GM12864 (cell line): ENCODE measurements around the gene TSHR.

Experiments
- DNase-seq: peaks from one replicate; pipeline ENCODE4 v3.0.0-alpha.2; 2011; ENCODE audit warnings: low read depth
- H3K4me3 ChIP-seq: 2 replicates; pipeline ENCODE4 v1.5.1; 2011; ENCODE audit warnings: mild to moderate bottlenecking, low read depth, low read length, control low read depth
- CTCF ChIP-seq: IDR thresholded peaks from 2 replicates; pipeline ENCODE4 v1.5.1; 2011; ENCODE audit warnings: low read depth, mild to moderate bottlenecking, moderate library complexity, low read length, control low read depth, inconsistent platforms; ENCODE audit errors: missing control alignments

Gene TSHR

GRCh38 chr14:81166121-81166520, 210.7 kb downstream of the TSHR start:
- no peak for DNase-seq
- no peak overlapping the region for H3K4me3 ChIP-seq
- no peak for TF ChIP-seq CTCF

GRCh38 chr14:81169267-81169666, 213.8 kb downstream of the TSHR start:
- no peak for DNase-seq
- no peak for TF ChIP-seq CTCF
- peak overlapping the region; percentile 85; the same call in 1 of the 2 replicates for H3K4me3 ChIP-seq

GRCh38 chr14:81169711-81170103, 214.3 kb downstream of the TSHR start:
- no peak for TF ChIP-seq CTCF
- DNase-seq: no peak
- peak overlapping the region; percentile 85 for H3K4me3 ChIP-seq

GRCh38 chr14:81170104-81170828, 214.8 kb downstream of the TSHR start:
- TF ChIP-seq CTCF: peak; percentile 85
- peak overlapping the region; percentile 85 for H3K4me3 ChIP-seq
- DNase-seq: peak; percentile 74

- no peak overlapping the region for H3K4me3 ChIP-seq
- no peak for DNase-seq
- no peak for TF ChIP-seq CTCF
These were observed 215.4 kb downstream of the TSHR start for GRCh38 chr14:81170829-81171195.

- no peak for TF ChIP-seq CTCF
- no peak for DNase-seq
- no peak overlapping the region for H3K4me3 ChIP-seq
These were observed 216.9 kb downstream of the TSHR start for GRCh38 chr14:81172353-81172752.

- no peak for DNase-seq
- no peak for TF ChIP-seq CTCF
- no peak overlapping the region for H3K4me3 ChIP-seq
These were observed 217.5 kb downstream of the TSHR start for GRCh38 chr14:81172881-81173280.
